Parathyroid adenoma (tissue), 2 donors: ENCODE results near the gene AP5S1.

Source experiments
- H2AFZ ChIP-seq: fragments of 300-600 bp; sonication (generic); one replicate; pipeline ENCODE4 v1.7.0; 2017; ENCODE audit warnings: antibody characterized with exemption, mild to moderate bottlenecking
- H3K27ac ChIP-seq: fragments of 300-600 bp; sonication (generic); one replicate; pipeline ENCODE4 v1.7.0; 2017
- H3K27me3 ChIP-seq: fragments of 300-600 bp; sonication (generic); one replicate; pipeline ENCODE4 v1.7.0; 2017; ENCODE audit warnings: low read length; ENCODE audit not compliant: control insufficient read depth, insufficient read depth
- H3K36me3 ChIP-seq: fragments of 300-600 bp; sonication (generic); one replicate; pipeline ENCODE4 v1.7.0; 2017; ENCODE audit warnings: low read length; ENCODE audit not compliant: control insufficient read depth, insufficient read depth
- H3K4me1 ChIP-seq: fragments of 300-600 bp; sonication (generic); one replicate; pipeline ENCODE4 v1.7.0; 2017; ENCODE audit warnings: control low read depth
- H3K4me2 ChIP-seq: fragments of 300-600 bp; sonication (generic); one replicate; pipeline ENCODE4 v1.7.0; 2017; ENCODE audit warnings: low read length
- H3K4me3 ChIP-seq: fragments of 300-600 bp; sonication (generic); one replicate; pipeline ENCODE4 v1.7.0; 2017; ENCODE audit warnings: low read depth, low read length
- H3K79me2 ChIP-seq: fragments of 300-600 bp; sonication (generic); one replicate; pipeline ENCODE4 v1.7.0; 2017; ENCODE audit warnings: control low read depth
- H3K9ac ChIP-seq: fragments of 300-600 bp; sonication (generic); one replicate; pipeline ENCODE4 v1.7.0; 2017; ENCODE audit warnings: mild to moderate bottlenecking
- H3K9me3 ChIP-seq: fragments of 300-600 bp; sonication (generic); one replicate; pipeline ENCODE4 v1.7.0; 2017; ENCODE audit warnings: low read length; ENCODE audit not compliant: control insufficient read depth
- CTCF ChIP-seq: fragments of 300-600 bp; sonication (generic); IDR thresholded peaks from one replicate; pipeline ENCODE4 v1.7.0; 2017; ENCODE audit warnings: antibody characterized with exemption, mild to moderate bottlenecking
- donor health status: primary hyperparathyroidism.

The AP5S1 gene

GRCh38 chr20:3804781-3805180, 15.6 kb upstream of the AP5S1 start:
- Histone ChIP-seq H3K4me3 (no peak overlapping the region), H3K27me3 (no peaks in the 10 kb centered on the region), H3K79me2 (peaks cover 3% of the 10 kb centered on the region), H3K4me1 (peaks cover 34% of the 10 kb centered on the region), H3K9ac (no peak overlapping the region), H3K9me3 (no peaks in the 10 kb centered on the region), H3K4me2 (no peak overlapping the region), H2AFZ (no peak overlapping the region), H3K36me3 (no peaks in the 10 kb centered on the region), H3K27ac (no peak overlapping the region)
- TF ChIP-seq CTCF: no peak

- Histone ChIP-seq H3K36me3 (no peaks in the 10 kb centered on the region), H3K4me2 (peak overlapping the region; percentile 48), H3K4me3 (no peak overlapping the region), H3K27me3 (no peaks in the 10 kb centered on the region), H2AFZ (no peak overlapping the region), H3K9ac (no peak overlapping the region), H3K9me3 (no peaks in the 10 kb centered on the region), H3K27ac (peak overlapping the region; percentile 89), H3K4me1 (peaks cover 43% of the 10 kb centered on the region), H3K79me2 (no peaks in the 10 kb centered on the region)
- TF ChIP-seq CTCF: no peak
Observed at GRCh38 chr20:3808544-3808943, 11.8 kb upstream of the AP5S1 start.

GRCh38 chr20:3811467-3812258, 8.7 kb upstream of the AP5S1 start:
- peak overlapping the region; percentile 100 for H3K27ac ChIP-seq
- peaks cover 33% of the 10 kb centered on the region for H3K4me1 ChIP-seq
- no peaks in the 10 kb centered on the region for H3K9me3 ChIP-seq
- no peaks in the 10 kb centered on the region for H3K27me3 ChIP-seq
- H3K4me2 ChIP-seq: peak overlapping the region; percentile 66
- no peaks in the 10 kb centered on the region for H3K36me3 ChIP-seq
- TF ChIP-seq CTCF: peak; percentile 6
- peak overlapping the region; percentile 58 for H3K4me3 ChIP-seq
- peak overlapping the region; percentile 90 for H2AFZ ChIP-seq
- no peaks in the 10 kb centered on the region for H3K79me2 ChIP-seq
- peak overlapping the region; percentile 25 for H3K9ac ChIP-seq

- Histone ChIP-seq H3K4me2 (peak overlapping the region; percentile 46), H3K4me3 (peak overlapping the region; percentile 23)
Observed at GRCh38 chr20:3812259-3812681, 8.1 kb upstream of the AP5S1 start.

More at GRCh38 chr20:3812259-3812681, 8.1 kb upstream of the AP5S1 start:
- no peaks in the 10 kb centered on the region for H3K36me3 ChIP-seq
- peak overlapping the region; percentile 90 for H2AFZ ChIP-seq
- no peak for TF ChIP-seq CTCF
- no peaks in the 10 kb centered on the region for H3K79me2 ChIP-seq
- H3K27me3 ChIP-seq: no peaks in the 10 kb centered on the region
- no peaks in the 10 kb centered on the region for H3K9me3 ChIP-seq
- H3K4me1 ChIP-seq: peaks cover 27% of the 10 kb centered on the region
- peak overlapping the region; percentile 100 for H3K27ac ChIP-seq
- H3K9ac ChIP-seq: no peak overlapping the region
